Lung (tissue), 12 donors: ENCODE results near the gene TNFRSF13B. TPM values are rescaled to one million over a fixed set of nuclear protein-coding genes. Genes with fewer than 3 reads are reported as not detected.

ENCODE experiments used
- ATAC-seq: fragments of 200-7000 bp; cut with Tn5 transposase; one replicate; pipeline ENCODE4 v1.9.1; 2020; ENCODE audit warnings: moderate number of reproducible peaks; ENCODE audit not compliant: insufficient read depth, low FRiP score
- DNase-seq, 3 donors: peaks; one replicate each; pipeline ENCODE4 v3.0.0-alpha.2; 2013 to 2017
- H3K27ac ChIP-seq, 2 donors: one replicate each; pipeline ENCODE4 v1.5.1; 2013; ENCODE audit warnings: mild to moderate bottlenecking in 2 of 2, moderate library complexity in 2 of 2, control low read depth in 1 of 2, inconsistent platforms in 1 of 2, low read depth in 1 of 2, low read length in 1 of 2
- H3K27me3 ChIP-seq, 3 donors: one replicate each; pipeline ENCODE4 v1.5.1; 2013; ENCODE audit warnings: low read length in 2 of 3; ENCODE audit not compliant: control insufficient read depth in 3 of 3, insufficient read depth in 3 of 3
- H3K36me3 ChIP-seq, 4 donors: one replicate each; pipeline ENCODE4 v1.5.1; 2013; ENCODE audit warnings: low read length in 4 of 4, mild to moderate bottlenecking in 1 of 4, moderate library complexity in 1 of 4; ENCODE audit not compliant: control insufficient read depth in 4 of 4, insufficient read depth in 4 of 4
- H3K4me1 ChIP-seq, 5 donors: one replicate each; pipeline ENCODE4 v1.5.1; 2013; ENCODE audit warnings: low read length in 5 of 5, mild to moderate bottlenecking in 2 of 5, moderate library complexity in 1 of 5; ENCODE audit not compliant: control insufficient read depth in 5 of 5, insufficient read depth in 5 of 5
- H3K4me3 ChIP-seq: one replicate; pipeline ENCODE4 v1.5.1; 2013; ENCODE audit warnings: mild to moderate bottlenecking, control low read depth, moderate library complexity
- H3K9ac ChIP-seq, 2 donors: one replicate each; pipeline ENCODE4 v1.5.1; 2013; ENCODE audit warnings: low read length in 2 of 2, control low read depth in 1 of 2; ENCODE audit not compliant: insufficient read depth in 1 of 2
- H3K9me3 ChIP-seq, 4 donors: one replicate each; pipeline ENCODE4 v1.5.1; 2013; ENCODE audit warnings: low read length in 3 of 4, mild to moderate bottlenecking in 1 of 4, moderate library complexity in 1 of 4; ENCODE audit not compliant: control insufficient read depth in 4 of 4, insufficient read depth in 3 of 4
- CTCF ChIP-seq: IDR thresholded peaks from 2 replicates; pipeline ENCODE4 v1.5.1; 2012; ENCODE audit warnings: mild to moderate bottlenecking; ENCODE audit errors: control extremely low read depth, extremely low read depth
- WGBS, 2 donors: extraction: QIAGEN DNeasy Blood & Tissue Kit; methylation state at CpG; one replicate each; pipeline ENCODE4 v1.1.7; 2013; 5-methylcytosine and 5-hydroxymethylcytosine counted together
- polyA plus RNA-seq, 2 donors: library from polyadenylated mRNA; stranded (reverse); fragments of 200-250 nt; gene quantifications; one replicate each; pipeline ENCODE4 v1.2.1, GENCODE V29; 2013
- total RNA-seq, 2 donors: library from RNA; depleted of rRNA in 1 of 2; stranded (reverse); fragments of >200 nt in 1 of 2; gene quantifications; one replicate each; pipeline ENCODE4 v1.2.1, GENCODE V29; 2014 to 2021
- donor health status: control.
- donor health status: control.
- donor health status: Bipolar disorder and iron deficiency.
- donor health status: healthy.
- donor health status: DM: yes; HTN: yes; CAD: no.

The TNFRSF13B gene
- total and polyA plus RNA-seq, 4 donors = 0.08 to 1.4 (median 0.48) TPM

GRCh38 chr17:16948587-16949376 lies 23.1 kb downstream of the TNFRSF13B start:
- TF ChIP-seq CTCF = no peak
- 94 to 95% methylated on average over 6 of the region's 6 CpGs for WGBS, 2 donors

GRCh38 chr17:16947470-16947869 lies 24.4 kb downstream of the TNFRSF13B start:
- no peak overlapping the region for H3K9ac ChIP-seq

More at GRCh38 chr17:16948587-16949376, 23.1 kb downstream of the TNFRSF13B start:
- Histone ChIP-seq H3K36me3 (no peaks in the 10 kb centered on the region), H3K27ac (no peak overlapping the region), H3K4me3 (no peak overlapping the region), H3K4me1 (no peaks in the 10 kb centered on the region), H3K9ac (no peak overlapping the region), H3K9me3 (peaks cover 0 to 13% (median 6%) of the 10 kb centered on the region in 4 donors), H3K27me3 (no peaks in the 10 kb centered on the region)
- ATAC-seq (no peak), DNase-seq (no peak)

GRCh38 chr17:16945663-16946218 lies 26.2 kb downstream of the TNFRSF13B start:
- Histone ChIP-seq H3K27ac (no peak overlapping the region), H3K9ac (no peak overlapping the region), H3K9me3 (peaks cover 0 to 11% (median 5%) of the 10 kb centered on the region in 4 donors), H3K4me1 (no peaks in the 10 kb centered on the region), H3K36me3 (no peaks in the 10 kb centered on the region), H3K27me3 (no peaks in the 10 kb centered on the region), H3K4me3 (no peak overlapping the region)
- DNase-seq (peak in 2 of 3 donors; percentile 3 to 29), ATAC-seq (no peak)
- WGBS, 2 donors = 68 to 76% methylated on average over 10 of the region's 10 CpGs
- TF ChIP-seq CTCF = no peak

More at GRCh38 chr17:16947470-16947869, 24.4 kb downstream of the TNFRSF13B start:
- Histone ChIP-seq H3K27ac (no peak overlapping the region), H3K4me3 (no peak overlapping the region), H3K9me3 (peaks cover 0 to 11% (median 5%) of the 10 kb centered on the region in 4 donors), H3K36me3 (no peaks in the 10 kb centered on the region), H3K4me1 (no peaks in the 10 kb centered on the region), H3K27me3 (no peaks in the 10 kb centered on the region)
- no peak for TF ChIP-seq CTCF
- 77 to 92% methylated on average over 3 of the region's 3 CpGs for WGBS, 2 donors
- DNase-seq (no peak), ATAC-seq (no peak)
